Neuron (in vitro differentiated cells): ENCODE measurements around the gene UCK1.

Source experiments
- H2AFZ ChIP-seq: one replicate; pipeline ENCODE4 v1.6.1; 2013; ENCODE audit warnings: low read depth, mild to moderate bottlenecking, inconsistent platforms, low read length, moderate library complexity
- H3K27me3 ChIP-seq: one replicate; pipeline ENCODE4 v1.6.1; 2013; ENCODE audit warnings: low read length; ENCODE audit not compliant: insufficient read depth
- H3K36me3 ChIP-seq: one replicate; pipeline ENCODE4 v1.6.1; 2013; ENCODE audit warnings: low read length; ENCODE audit not compliant: insufficient read depth
- H3K4me1 ChIP-seq: one replicate; pipeline ENCODE4 v1.6.1; 2013; ENCODE audit warnings: low read length; ENCODE audit not compliant: insufficient read depth
- H3K4me3 ChIP-seq: 2 replicates; pipeline ENCODE4 v1.5.1; 2013; ENCODE audit warnings: mild to moderate bottlenecking, low read length, moderate library complexity
- H3K9me3 ChIP-seq: one replicate; pipeline ENCODE4 v1.6.1; 2013; ENCODE audit warnings: low read length

The UCK1 gene

DNA sequence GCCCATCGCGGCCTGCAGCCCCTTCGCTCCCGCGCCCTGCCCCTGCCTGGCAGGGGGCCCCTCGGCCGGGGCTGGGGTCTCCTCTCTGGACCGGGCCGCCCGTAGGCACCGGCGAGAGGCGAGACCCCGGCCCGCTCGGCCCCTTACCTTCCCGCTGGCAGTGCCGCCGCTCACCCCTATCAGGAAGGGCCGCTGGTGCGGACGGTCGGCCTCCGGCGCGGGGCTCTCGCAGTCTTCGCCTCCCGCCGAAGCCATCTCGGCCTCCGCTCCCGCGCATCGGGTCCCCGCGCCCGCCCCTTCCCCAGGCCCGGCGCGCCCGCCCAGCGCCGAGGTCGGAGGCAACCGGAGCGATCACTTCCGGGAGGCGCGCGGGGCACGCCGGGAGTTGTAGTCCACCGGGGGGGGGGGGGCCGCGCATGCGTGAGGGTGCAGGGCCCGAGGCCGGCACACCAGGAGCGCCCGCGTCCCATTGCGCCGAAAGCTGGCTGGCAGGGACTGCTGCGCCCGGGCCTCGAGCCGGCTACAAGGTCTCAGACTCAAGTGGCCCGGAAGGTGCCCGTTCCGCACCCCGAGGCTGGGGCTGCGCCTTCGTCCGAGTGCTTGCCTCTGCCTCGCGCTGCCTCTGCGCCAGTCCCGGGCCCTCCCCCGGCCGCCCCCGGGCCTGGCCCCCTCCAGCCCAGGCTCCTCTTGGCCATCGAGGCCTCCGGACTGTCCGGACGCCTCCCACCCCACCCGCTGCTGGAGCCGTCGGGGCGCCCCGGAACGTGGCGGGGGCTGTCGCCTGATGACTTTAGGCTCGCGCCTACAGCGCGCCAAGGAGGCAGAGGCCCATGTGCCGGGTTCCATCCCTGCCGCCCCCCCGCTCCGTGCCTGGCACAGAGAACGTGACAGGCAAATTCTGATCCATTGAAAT, at the start of gene UCK1:
TSS of gene UCK1 (minus strand) at position 344 of the 913 bp plus-strand sequence. CDS start at position 255, 89 bp downstream.
- Histone ChIP-seq H2AFZ (peak within 1 kb of the TSS; percentile 93), H3K4me3 (peak within 1 kb of the TSS; percentile 53), H3K27me3 (no peaks in the 10 kb centered on the region), H3K36me3 (peaks cover 35% of the 10 kb centered on the region), H3K4me1 (peaks cover 11% of the 10 kb centered on the region), H3K9me3 (no peaks in the 10 kb centered on the region)

DNA sequence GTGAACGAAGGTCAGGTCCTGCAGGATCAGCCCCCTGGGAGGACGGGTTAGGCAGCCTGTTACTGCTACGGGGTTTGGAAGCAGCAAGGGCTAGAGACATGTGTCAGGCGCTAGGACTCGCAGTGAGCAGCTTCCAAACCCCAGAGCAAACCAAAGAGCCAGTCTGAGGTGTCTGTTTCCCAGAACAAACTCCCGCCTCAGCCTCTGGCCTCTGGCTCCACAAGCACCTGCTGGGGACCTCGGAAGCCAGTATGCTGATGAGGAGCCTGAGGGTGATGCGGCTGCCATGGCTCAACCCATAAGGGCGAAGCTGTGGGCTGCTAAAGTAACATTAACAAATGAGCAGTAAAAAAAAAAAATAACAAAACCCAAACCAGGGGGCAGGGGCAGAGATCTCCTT, 49.3 kb upstream of the UCK1 start:
- Histone ChIP-seq H3K4me3 (no peak overlapping the region), H2AFZ (no peak overlapping the region), H3K27me3 (no peaks in the 10 kb centered on the region), H3K9me3 (no peaks in the 10 kb centered on the region), H3K36me3 (peaks cover 51% of the 10 kb centered on the region), H3K4me1 (no peaks in the 10 kb centered on the region)

DNA sequence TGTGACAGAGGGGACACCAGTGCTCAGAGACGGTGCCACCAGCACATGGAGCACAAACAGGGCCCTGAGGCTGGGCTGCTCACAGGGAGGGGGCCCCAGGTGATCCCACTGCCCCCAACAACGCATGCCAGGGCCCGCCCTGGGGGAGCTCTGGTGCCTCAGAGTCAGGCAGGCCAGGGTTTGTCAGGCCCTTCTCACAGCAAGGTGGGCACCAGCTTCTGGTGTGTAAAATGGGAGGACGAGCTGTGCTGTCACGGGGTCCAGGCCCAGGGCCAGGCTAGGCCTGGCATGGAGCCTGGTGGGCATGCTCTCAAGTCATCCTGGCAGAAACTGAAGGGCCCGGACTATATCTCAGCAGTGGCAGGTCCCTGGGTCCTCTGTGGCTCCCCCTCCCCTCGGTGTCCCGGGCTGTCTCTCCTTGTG, 48.7 kb upstream of the UCK1 start:
- Histone ChIP-seq H3K9me3 (no peaks in the 10 kb centered on the region), H2AFZ (no peak overlapping the region), H3K36me3 (peaks cover 49% of the 10 kb centered on the region), H3K4me1 (no peaks in the 10 kb centered on the region), H3K27me3 (no peaks in the 10 kb centered on the region), H3K4me3 (no peak overlapping the region)

DNA sequence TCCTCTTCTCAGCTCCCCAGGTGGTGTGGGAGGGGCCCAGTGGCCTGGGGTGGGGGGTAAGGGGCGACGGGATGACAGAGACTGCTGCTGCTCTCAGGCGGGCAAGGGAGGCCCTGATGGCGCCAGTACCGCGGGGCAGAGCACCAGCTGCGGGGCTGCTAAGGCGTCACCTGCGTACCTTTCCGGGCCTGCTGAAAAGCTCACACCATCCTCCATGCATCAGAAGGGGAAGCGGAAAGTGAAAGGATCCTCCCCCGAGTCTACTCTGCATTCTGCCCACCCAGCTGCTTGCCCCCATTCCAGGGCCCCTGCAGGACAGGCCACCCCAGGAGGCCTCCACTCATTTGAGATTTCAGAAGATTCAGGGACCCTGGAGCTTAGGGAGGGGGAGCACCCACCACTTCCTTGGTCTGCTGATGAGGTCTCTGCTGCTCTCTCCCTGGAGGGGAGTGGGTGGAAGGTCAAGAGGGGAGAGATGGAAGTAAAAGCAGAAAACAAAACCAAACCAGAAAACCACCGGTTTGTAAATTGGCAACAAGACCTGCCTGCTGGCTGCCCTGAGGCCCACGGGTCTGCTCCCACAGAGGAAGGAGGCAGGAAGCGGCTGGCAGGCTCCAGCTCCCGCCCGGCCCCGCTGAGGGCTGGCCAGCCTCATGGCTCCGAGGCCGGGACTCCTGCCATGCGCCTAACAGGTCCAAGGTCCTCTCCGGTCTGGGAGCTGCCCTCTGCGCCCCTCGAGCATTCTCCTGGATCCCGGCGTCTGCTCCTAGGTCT, 47.9 kb upstream of the UCK1 start:
- peaks cover 42% of the 10 kb centered on the region for H3K36me3 ChIP-seq
- H2AFZ ChIP-seq: no peak overlapping the region
- H3K4me1 ChIP-seq: no peaks in the 10 kb centered on the region

DNA sequence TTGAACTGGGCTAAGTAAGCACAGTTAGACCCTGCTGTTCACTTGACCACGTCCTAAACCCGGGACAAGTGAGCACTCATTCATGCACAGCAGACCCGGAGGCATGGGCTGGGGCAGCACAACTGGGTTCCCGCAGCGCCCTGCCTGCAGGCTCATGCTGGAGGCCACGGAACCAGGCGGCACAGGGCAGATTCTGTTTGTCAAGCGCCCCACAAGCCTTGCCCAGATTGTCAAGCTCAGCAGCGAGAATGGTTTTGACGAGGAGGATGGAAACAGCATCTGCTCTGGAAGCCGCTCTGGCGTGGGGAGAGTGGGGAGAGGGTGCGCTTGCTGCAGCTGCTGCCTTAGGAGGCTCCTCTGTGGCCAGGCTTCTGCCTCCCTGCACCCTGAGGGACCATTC, 47.0 kb upstream of the UCK1 start:
- no peak overlapping the region for H2AFZ ChIP-seq
- H3K36me3 ChIP-seq: peaks cover 35% of the 10 kb centered on the region
- H3K9me3 ChIP-seq: no peaks in the 10 kb centered on the region
- H3K4me3 ChIP-seq: no peak overlapping the region
- H3K27me3 ChIP-seq: no peaks in the 10 kb centered on the region
- H3K4me1 ChIP-seq: no peaks in the 10 kb centered on the region

More for the DNA sequence above, 47.9 kb upstream of the UCK1 start:
- H3K27me3 ChIP-seq: no peaks in the 10 kb centered on the region
- no peaks in the 10 kb centered on the region for H3K9me3 ChIP-seq
- no peak overlapping the region for H3K4me3 ChIP-seq

DNA sequence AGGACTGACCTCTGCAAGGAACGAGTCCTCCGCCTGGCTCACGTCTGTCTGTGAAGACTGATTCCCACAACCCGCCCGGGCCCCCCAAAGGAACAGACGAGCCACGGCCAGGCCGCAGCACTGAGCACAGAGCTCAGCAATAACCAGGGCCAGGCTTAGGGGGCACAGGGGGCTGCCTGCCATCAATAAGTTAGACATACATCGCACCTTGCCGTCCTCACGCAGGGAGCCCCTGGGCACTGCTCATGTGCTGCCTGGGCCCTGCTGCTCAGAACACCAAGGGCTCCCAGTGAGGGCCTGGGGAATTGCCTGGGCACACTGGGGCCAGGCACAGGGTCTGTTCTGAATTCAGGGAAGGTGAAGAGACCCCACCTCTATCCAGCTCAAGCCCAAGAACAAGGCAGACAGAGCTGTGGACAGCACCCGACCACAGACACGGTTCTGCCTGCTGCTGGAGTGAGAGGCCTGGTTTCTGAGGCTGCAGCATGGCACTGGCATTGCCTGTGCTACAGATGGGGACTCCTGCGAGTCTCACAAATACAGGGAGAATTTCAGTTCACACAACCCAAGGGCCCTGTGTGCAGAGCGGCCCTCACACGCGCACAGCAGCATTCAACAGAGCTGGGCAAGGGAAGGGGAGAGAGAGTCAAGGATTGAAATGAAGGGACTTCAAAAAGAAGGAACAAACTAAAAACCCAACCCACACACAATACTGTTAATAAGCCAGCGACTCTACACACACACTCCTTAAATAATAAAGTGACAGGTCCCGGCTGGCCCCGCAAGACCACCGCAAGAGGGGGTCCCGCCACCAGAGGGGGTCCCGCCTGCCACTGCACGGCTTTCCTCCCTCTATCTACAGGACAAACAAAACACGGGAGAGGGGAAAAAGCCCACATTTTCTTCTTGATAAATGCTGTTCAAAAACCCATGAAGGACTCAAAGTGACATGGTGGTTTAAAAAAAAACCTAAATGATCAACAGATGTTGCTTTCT, 46.2 kb upstream of the UCK1 start:
- no peak overlapping the region for H2AFZ ChIP-seq
- H3K27me3 ChIP-seq: no peaks in the 10 kb centered on the region
- H3K9me3 ChIP-seq: no peaks in the 10 kb centered on the region
- no peak overlapping the region for H3K4me3 ChIP-seq
- no peaks in the 10 kb centered on the region for H3K4me1 ChIP-seq
- peaks cover 28% of the 10 kb centered on the region for H3K36me3 ChIP-seq

DNA sequence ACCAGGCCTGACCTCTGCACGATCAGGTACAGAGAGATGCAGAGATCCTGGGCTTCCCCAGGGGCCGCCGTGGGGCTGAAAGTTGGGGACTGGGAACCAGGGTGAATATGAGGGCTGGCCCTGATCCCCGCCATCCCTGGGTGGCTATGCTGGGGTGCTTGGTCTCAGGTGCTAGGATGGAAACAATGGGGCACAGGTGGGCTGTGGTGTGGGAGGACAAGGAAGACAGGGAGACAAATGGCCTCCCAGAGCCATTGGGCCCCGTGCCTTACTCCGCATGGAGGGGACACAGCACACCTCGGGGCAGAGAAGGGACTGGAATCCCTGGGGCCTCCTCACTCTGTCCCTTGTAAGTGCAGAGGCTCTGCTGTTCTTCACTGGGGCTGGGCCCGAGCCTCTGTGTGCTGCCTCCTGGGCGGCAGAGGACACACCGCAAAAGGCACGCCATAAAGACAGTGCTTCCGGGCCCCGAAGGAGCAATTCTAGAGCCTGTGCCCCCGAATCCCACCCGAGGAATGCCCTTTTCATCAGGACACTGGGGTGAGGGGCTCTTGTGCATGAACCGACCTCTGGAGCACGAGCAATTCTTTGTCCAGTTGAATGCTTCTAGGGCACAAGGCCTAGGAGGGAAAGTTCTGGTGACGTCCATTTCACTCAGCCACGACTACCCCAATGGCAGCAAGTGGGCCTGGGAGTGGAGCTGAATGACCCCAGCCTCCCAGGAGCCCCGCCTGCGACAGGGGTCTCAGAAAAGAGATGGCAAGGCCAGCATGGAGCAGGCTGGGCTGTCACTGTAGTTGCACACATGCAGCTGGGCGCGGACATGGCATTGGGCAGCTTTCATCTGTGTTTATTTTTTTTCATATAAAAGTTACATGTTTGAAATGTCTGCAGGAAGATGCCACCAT, 45.1 kb upstream of the UCK1 start:
- H3K9me3 ChIP-seq: no peaks in the 10 kb centered on the region
- H2AFZ ChIP-seq: no peak overlapping the region
- H3K4me3 ChIP-seq: no peak overlapping the region
- no peaks in the 10 kb centered on the region for H3K27me3 ChIP-seq
- no peaks in the 10 kb centered on the region for H3K4me1 ChIP-seq
- H3K36me3 ChIP-seq: peaks cover 21% of the 10 kb centered on the region

DNA sequence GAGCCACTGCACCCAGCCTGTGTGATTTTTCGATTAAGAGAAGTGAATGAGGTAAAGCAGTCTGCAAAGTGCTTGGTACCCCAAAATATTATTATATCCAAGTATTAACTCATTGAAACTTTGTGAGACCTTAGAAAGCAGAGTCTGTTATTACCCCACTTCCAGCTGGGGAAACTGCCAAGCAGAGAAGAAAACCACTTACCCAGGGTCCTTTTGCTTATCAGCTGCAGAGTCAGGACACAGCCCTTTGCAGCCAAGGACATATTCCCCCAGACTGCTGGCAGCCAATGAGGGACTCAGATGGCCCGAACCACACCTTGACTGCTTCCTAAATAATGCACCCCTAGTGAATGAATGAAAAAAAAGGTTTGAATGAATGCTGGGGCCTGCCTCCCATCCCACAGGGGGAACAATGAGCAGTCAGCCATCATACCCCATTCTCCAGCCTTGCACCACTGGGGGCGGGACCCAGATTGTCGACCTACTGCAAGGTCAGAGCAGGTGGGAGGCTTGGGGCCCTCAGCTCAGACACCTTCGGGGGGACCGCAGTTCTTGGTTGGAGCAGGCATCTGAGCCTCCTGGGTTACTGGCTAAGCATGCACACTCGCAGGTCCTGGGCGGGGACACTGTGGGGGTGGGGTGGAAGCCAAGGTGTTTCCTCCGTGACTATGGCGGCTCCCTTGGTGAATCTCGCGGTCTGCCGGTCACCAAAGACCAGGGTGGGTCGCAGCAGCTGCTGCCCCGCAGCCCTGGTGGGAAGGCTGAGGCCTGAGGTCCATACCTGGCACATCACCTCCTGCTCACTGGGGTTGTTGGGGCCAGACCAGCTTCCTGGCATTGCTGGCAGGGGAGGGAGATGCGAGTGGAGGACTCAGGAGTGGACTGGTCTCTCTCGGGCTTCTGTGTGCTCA, 43.9 kb upstream of the UCK1 start:
- Histone ChIP-seq H3K27me3 (no peaks in the 10 kb centered on the region), H3K9me3 (no peaks in the 10 kb centered on the region), H3K4me1 (no peaks in the 10 kb centered on the region), H2AFZ (no peak overlapping the region), H3K36me3 (peaks cover 19% of the 10 kb centered on the region), H3K4me3 (no peak overlapping the region)

DNA sequence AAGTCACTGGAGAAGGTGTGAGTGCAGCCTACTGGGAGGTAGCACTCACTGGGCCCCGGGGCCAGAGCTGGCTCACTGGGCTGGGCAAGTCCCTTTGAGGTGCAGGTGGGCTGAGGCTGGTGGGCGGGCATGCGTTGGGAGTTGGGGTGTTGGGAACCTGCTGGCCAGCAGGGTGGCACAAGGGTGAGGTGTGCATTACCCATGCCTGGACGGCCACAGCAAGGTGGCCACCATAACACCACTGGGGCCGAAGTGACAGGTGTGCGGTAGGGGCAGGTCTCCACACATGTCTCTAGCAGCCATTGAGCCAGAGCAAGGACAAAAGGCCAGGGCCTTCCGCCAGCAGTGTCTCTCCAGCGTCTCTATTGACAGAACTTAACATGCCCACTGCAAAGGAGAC, 36.8 kb upstream of the UCK1 start:
- Histone ChIP-seq H2AFZ (no peak overlapping the region), H3K9me3 (peaks cover 3% of the 10 kb centered on the region), H3K4me3 (no peak overlapping the region), H3K4me1 (no peaks in the 10 kb centered on the region), H3K27me3 (no peaks in the 10 kb centered on the region), H3K36me3 (peaks cover 2% of the 10 kb centered on the region)

DNA sequence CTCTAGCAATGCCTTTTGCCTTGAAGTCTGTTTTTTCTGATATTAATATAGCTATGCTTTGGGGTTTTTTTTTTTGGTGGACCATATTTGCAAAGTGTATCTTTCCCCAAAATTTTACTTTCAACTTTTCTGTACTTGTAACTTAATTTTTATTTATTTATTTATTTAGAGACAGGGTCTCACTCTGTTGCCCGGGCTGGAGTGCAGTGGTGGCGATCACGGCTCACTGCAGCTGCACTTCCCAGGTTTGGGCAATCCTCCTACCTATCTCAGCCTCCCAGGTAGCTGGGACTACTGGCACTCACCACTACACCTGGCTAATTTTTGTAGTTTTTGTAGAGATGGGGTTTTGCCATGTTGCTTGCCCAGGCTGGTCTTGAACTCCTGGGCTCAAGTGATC, 35.1 kb upstream of the UCK1 start:
- Histone ChIP-seq H3K4me3 (no peak overlapping the region), H2AFZ (no peak overlapping the region), H3K27me3 (no peaks in the 10 kb centered on the region), H3K4me1 (no peaks in the 10 kb centered on the region), H3K9me3 (peaks cover 3% of the 10 kb centered on the region), H3K36me3 (peaks cover 2% of the 10 kb centered on the region)

DNA sequence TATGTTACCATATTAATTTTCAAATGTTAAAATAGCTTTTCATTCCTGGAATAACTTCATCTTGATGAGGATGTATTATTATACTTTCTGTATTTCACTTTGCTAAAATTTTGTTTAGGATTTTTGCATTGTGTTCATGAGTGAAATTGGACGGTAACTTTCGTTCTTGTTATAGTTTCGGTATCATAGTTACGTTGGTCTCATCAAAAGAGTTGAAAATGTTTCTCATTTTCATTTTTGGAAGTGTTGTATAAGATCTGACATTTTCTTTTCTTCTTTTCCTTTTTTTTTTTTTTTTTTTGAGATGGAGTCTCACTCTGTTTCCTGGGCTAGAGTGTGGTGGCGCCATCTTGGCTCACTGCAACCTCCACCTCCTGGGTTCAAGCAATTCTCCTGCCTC, 34.3 kb upstream of the UCK1 start:
- H3K4me3 ChIP-seq: no peak overlapping the region
- no peaks in the 10 kb centered on the region for H3K36me3 ChIP-seq
- peaks cover 3% of the 10 kb centered on the region for H3K9me3 ChIP-seq
- no peak overlapping the region for H2AFZ ChIP-seq
- H3K27me3 ChIP-seq: no peaks in the 10 kb centered on the region
- no peaks in the 10 kb centered on the region for H3K4me1 ChIP-seq
